Activated CD4-positive, alpha-beta memory T cell treated with anti-CD3 and anti-CD28 coated beads for 36 hours (primary cell): ENCODE measurements around the gene MTARC2. TPM values are rescaled to one million over a fixed set of nuclear protein-coding genes. Genes with fewer than 3 reads are reported as not detected.
A peak's percentile ranks its signal among the peaks of the same experiment; 100 is the strongest.

ENCODE experiments used
- CTCF ChIA-PET: fragments of 350-600 bp; sonication (Branson Sonifier 250); formaldehyde crosslinking; loops from one replicate; lab custom pipeline; 2021; ENCODE audit warnings: antibody characterized with exemption, inconsistent platforms; lab: Charles Lee
- POLR2A ChIA-PET: fragments of 350-600 bp; sonication (Branson Sonifier 250); formaldehyde crosslinking; loops from one replicate; lab custom pipeline; 2021; ENCODE audit warnings: antibody characterized with exemption; lab: Charles Lee
- DNase-seq: peaks from one replicate; pipeline ENCODE4 v3.0.0-alpha.2; 2020
- H3K27ac Mint-ChIP-seq: one replicate; pipeline ENCODE4 v1.8.0; 2021; ENCODE audit warnings: mixed read lengths
- H3K27me3 Mint-ChIP-seq: one replicate; pipeline ENCODE4 v1.8.0; 2021; ENCODE audit warnings: mixed read lengths
- H3K36me3 Mint-ChIP-seq: one replicate; pipeline ENCODE4 v1.8.0; 2021; ENCODE audit warnings: mixed read lengths
- H3K4me1 Mint-ChIP-seq: one replicate; pipeline ENCODE4 v1.8.0; 2021; ENCODE audit warnings: low read depth, mixed read lengths
- H3K4me3 Mint-ChIP-seq: one replicate; pipeline ENCODE4 v1.8.0; 2021; ENCODE audit warnings: mild to moderate bottlenecking, mixed read lengths
- H3K9me3 Mint-ChIP-seq: one replicate; pipeline ENCODE4 v1.8.0; 2021; ENCODE audit warnings: mixed read lengths
- intact Hi-C: fragments of 100-400 bp; cut with micrococcal nuclease; formaldehyde crosslinking; loops from one replicate; pipeline ENCODE4 v1.15.1; 2023
- total RNA-seq, 2 experiments: library from RNA; stranded (reverse); gene quantifications; one replicate each; pipeline ENCODE4 v1.2.3, GENCODE V29; 2021

The MTARC2 gene
- not detected for total RNA-seq

DNA sequence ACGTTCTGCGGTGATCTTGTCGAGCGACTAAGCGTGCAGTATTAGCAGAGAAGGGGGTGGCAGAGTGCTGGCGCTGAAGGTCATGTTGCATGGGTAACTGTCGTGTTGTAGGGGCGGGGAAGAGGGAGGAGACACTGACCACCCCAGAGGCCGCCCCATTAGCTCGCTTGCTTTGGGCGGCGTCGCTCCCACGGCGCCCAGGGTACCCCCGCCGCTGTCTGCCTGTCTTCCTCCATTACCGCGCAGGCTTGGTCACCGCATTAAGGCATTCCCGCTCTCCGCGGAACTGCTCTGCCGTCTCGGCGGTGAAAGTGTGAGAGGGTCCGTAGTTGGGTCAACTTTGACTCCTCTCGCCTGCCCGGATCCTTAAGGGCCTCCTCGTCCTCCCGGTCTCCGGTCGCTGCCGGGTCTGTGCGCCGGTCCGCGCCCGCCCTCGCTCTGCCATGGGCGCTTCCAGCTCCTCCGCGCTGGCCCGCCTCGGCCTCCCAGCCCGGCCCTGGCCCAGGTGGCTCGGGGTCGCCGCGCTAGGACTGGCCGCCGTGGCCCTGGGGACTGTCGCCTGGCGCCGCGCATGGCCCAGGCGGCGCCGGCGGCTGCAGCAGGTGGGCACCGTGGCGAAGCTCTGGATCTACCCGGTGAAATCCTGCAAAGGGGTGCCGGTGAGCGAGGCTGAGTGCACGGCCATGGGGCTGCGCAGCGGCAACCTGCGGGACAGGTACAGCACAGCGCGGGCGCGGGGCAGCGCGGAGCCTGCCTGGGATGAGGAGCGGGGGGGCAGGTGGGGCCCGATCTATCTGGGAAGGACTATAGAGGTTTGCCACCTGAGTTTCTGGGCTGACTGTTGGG lies at the start of gene MTARC2:
Gene MTARC2 (plus strand): TSS at position 234 of the 846 bp plus-strand sequence. CDS start 210 bp downstream, at position 444.
- Mint-ChIP-seq H3K4me1 (peaks cover 4% of the 10 kb centered on the region), H3K36me3 (no peaks in the 10 kb centered on the region), H3K9me3 (no peaks in the 10 kb centered on the region), H3K4me3 (peak within 1 kb of the TSS; percentile 53), H3K27ac (no peak within 1 kb of the TSS), H3K27me3 (peaks cover 58% of the 10 kb centered on the region)
- CTCF ChIA-PET = interaction anchor here (1.6 to 2.8 kb wide), 2 partner anchors 15 to 27 kb away, joined by 5 to 8 read pairs; no protein-coding TSS in a partner anchor
- POLR2A ChIA-PET = no interaction called here
- intact Hi-C loops = no loop called here
- DNase-seq = peak; percentile 14

GRCh38 chr1:220698607-220699016 lies 49.5 kb upstream of the MTARC2 start:
- intact Hi-C loops = no loop called here
- no peak for DNase-seq
- no peaks in the 10 kb centered on the region for H3K36me3 Mint-ChIP-seq
- CTCF ChIA-PET = interaction anchor here (0.7 kb wide), 1 partner anchor 19 kb away, joined by 3 read pairs; no protein-coding TSS in a partner anchor
- POLR2A ChIA-PET = no interaction called here
- no peaks in the 10 kb centered on the region for H3K4me1 Mint-ChIP-seq
- no peak overlapping the region for H3K4me3 Mint-ChIP-seq
- H3K27ac Mint-ChIP-seq = no peak overlapping the region
- H3K9me3 Mint-ChIP-seq = no peaks in the 10 kb centered on the region
- H3K27me3 Mint-ChIP-seq = peaks cover 7% of the 10 kb centered on the region

DNA sequence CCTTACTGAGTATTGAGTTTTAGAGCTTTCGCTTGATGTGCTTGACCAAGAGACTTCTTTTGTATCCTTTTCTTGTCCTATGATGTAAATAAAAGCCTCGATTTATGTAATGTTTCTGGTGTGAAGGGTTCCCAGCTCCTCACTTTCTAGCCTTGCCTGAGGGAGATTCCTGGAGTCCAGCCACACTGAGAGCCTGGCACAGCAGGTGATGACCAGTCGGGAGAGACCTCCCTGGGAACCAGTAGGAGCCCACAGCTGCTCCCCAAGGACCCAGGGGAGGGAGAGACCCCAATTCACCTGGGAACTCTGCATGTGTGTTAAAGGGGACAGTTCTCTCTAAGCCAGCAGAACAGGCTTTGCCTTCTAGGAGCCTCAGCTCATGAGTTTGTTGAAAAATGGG lies 49.1 kb upstream of the MTARC2 start:
- ChIA-PET POLR2A (no interaction called here), CTCF (interaction anchor here (0.7 kb wide), 1 partner anchor 19 kb away, joined by 3 read pairs; no protein-coding TSS in a partner anchor)
- no peak for DNase-seq
- no peaks in the 10 kb centered on the region for H3K36me3 Mint-ChIP-seq
- H3K4me1 Mint-ChIP-seq = no peaks in the 10 kb centered on the region
- no peak overlapping the region for H3K27ac Mint-ChIP-seq
- no peaks in the 10 kb centered on the region for H3K9me3 Mint-ChIP-seq
- intact Hi-C loops = no loop called here
- H3K27me3 Mint-ChIP-seq = peaks cover 9% of the 10 kb centered on the region
- H3K4me3 Mint-ChIP-seq = no peak overlapping the region

DNA sequence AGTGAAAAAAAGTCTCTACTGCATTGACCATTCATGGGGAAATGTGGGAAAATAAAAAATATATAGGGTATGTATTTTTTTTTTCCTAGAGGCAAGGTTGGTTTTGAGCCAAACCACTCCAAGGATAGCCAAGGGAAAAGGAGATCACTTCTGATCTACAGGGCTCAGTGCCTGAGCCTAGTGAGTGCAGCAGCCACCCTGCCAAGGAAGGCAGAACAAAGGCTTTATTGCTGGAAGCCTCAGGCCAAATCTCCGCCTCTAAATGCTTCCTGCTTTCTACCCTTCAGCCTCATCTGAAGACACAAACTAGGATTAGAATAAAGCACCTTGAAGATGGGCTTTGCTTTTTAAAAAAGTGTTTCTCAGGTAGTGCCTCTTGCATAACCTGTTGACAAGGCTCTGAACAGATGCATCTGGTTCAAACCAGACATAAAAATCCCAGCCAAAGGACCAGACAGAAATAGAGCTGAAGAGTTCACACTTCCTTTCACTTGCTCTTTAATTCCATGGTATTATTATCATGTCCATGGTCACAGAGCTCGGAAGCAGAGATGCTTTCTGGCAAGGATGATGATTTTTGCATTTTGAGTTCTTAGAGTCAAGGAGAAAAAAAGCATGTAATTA lies 47.5 kb upstream of the MTARC2 start:
- intact Hi-C loops = no loop called here
- CTCF ChIA-PET = interaction anchor here (0.9 kb wide), 1 partner anchor 33 kb away, joined by 3 read pairs; no protein-coding TSS in a partner anchor

GRCh38 chr1:220701974-220702373 lies 46.1 kb upstream of the MTARC2 start:
- H3K9me3 Mint-ChIP-seq = no peaks in the 10 kb centered on the region
- CTCF ChIA-PET = interaction anchor here (2.2 kb wide), 1 partner anchor 73 kb away, joined by 5 read pairs; no protein-coding TSS in a partner anchor

More for the DNA sequence above, 47.5 kb upstream of the MTARC2 start:
- POLR2A ChIA-PET = no interaction called here
- peaks cover 11% of the 10 kb centered on the region for H3K27me3 Mint-ChIP-seq
- H3K27ac Mint-ChIP-seq = no peak overlapping the region
- no peak for DNase-seq
- H3K36me3 Mint-ChIP-seq = no peaks in the 10 kb centered on the region
- no peaks in the 10 kb centered on the region for H3K4me1 Mint-ChIP-seq
- H3K9me3 Mint-ChIP-seq = no peaks in the 10 kb centered on the region
- no peak overlapping the region for H3K4me3 Mint-ChIP-seq

GRCh38 chr1:220702733-220703270 lies 45.3 kb upstream of the MTARC2 start:
- DNase-seq = no peak
- CTCF ChIA-PET = interaction anchor here (2.2 to 2.6 kb wide), 2 partner anchors 31 to 72 kb away, joined by 5 to 15 read pairs; no protein-coding TSS in a partner anchor
- Mint-ChIP-seq H3K27ac (no peak overlapping the region), H3K9me3 (no peaks in the 10 kb centered on the region), H3K36me3 (no peaks in the 10 kb centered on the region), H3K4me3 (no peak overlapping the region), H3K4me1 (no peaks in the 10 kb centered on the region), H3K27me3 (peaks cover 11% of the 10 kb centered on the region)
- POLR2A ChIA-PET = no interaction called here
- intact Hi-C loops = no loop called here

More at GRCh38 chr1:220701974-220702373, 46.1 kb upstream of the MTARC2 start:
- no peak for DNase-seq
- no peaks in the 10 kb centered on the region for H3K36me3 Mint-ChIP-seq
- POLR2A ChIA-PET = no interaction called here
- peaks cover 11% of the 10 kb centered on the region for H3K27me3 Mint-ChIP-seq
- no peaks in the 10 kb centered on the region for H3K4me1 Mint-ChIP-seq
- intact Hi-C loops = no loop called here
- no peak overlapping the region for H3K4me3 Mint-ChIP-seq
- no peak overlapping the region for H3K27ac Mint-ChIP-seq

- Mint-ChIP-seq H3K4me1 (no peaks in the 10 kb centered on the region), H3K27ac (no peak overlapping the region), H3K27me3 (peaks cover 11% of the 10 kb centered on the region), H3K36me3 (no peaks in the 10 kb centered on the region), H3K9me3 (no peaks in the 10 kb centered on the region), H3K4me3 (no peak overlapping the region)
- ChIA-PET POLR2A (no interaction called here), CTCF (interaction anchor here (2.2 to 2.6 kb wide), 2 partner anchors 30 to 72 kb away, joined by 5 to 15 read pairs; no protein-coding TSS in a partner anchor)
- no peak for DNase-seq
- intact Hi-C loops = no loop called here
Measured at GRCh38 chr1:220703305-220703704, 44.8 kb upstream of the MTARC2 start.

DNA sequence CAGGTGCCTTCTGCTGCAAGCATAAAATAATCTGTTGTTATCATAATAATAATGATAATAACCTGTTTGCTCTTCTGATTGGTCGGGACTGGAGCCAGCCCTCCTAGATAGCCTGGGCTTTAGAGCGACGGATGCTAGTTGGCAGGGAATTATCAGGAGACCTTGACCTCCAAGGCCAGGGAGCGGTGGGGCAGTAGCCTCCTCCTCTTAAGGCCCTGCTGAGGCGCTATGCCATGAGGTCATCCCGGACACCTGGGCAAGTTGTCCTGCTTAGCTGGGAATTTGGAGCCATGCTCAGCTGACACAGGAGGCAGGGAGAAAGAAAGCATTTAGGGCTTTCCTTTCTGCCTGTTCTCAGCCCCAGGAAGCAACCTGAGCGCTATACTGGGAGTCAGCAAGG lies 42.3 kb upstream of the MTARC2 start:
- H3K4me3 Mint-ChIP-seq = no peak overlapping the region
- no peak overlapping the region for H3K27ac Mint-ChIP-seq
- intact Hi-C loops = no loop called here
- CTCF ChIA-PET = interaction anchor here (1.2 kb wide), 1 partner anchor 27 kb away, joined by 3 read pairs; no protein-coding TSS in a partner anchor
- POLR2A ChIA-PET = no interaction called here
- H3K36me3 Mint-ChIP-seq = no peaks in the 10 kb centered on the region
- no peaks in the 10 kb centered on the region for H3K9me3 Mint-ChIP-seq
- DNase-seq = no peak
- no peaks in the 10 kb centered on the region for H3K4me1 Mint-ChIP-seq
- peaks cover 11% of the 10 kb centered on the region for H3K27me3 Mint-ChIP-seq

GRCh38 chr1:220706480-220706879 lies 41.6 kb upstream of the MTARC2 start:
- Mint-ChIP-seq H3K4me1 (no peaks in the 10 kb centered on the region), H3K9me3 (no peaks in the 10 kb centered on the region), H3K4me3 (no peak overlapping the region), H3K27ac (no peak overlapping the region), H3K27me3 (peaks cover 11% of the 10 kb centered on the region), H3K36me3 (no peaks in the 10 kb centered on the region)
- CTCF ChIA-PET = interaction anchor here (1.2 kb wide), 1 partner anchor 27 kb away, joined by 3 read pairs; no protein-coding TSS in a partner anchor
- intact Hi-C loops = no loop called here
- POLR2A ChIA-PET = no interaction called here
- no peak for DNase-seq

DNA sequence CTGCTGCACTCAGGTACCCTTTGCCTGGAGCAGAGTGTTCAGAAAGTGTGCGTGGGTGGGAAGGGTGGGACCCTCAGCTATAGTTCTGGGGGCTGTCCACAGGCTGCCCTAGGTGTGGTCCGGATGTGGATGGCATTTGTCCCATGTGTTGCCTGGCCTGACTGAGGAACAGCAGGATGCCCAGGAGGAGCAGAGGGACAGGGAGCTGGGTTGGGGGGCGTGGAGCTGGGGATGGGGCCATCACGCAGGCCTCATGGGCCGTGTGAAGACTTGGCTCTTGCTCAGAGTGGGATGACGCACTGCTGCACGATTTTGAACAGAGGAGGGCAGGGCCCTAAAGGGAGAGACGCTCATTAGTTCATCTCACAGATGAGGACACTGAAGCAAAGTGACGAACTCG lies 41.0 kb upstream of the MTARC2 start:
- Mint-ChIP-seq H3K4me3 (no peak overlapping the region), H3K4me1 (no peaks in the 10 kb centered on the region), H3K36me3 (no peaks in the 10 kb centered on the region), H3K27me3 (peaks cover 10% of the 10 kb centered on the region), H3K9me3 (no peaks in the 10 kb centered on the region), H3K27ac (no peak overlapping the region)
- intact Hi-C loops = no loop called here
- POLR2A ChIA-PET = no interaction called here
- CTCF ChIA-PET = no interaction called here
- no peak for DNase-seq

DNA sequence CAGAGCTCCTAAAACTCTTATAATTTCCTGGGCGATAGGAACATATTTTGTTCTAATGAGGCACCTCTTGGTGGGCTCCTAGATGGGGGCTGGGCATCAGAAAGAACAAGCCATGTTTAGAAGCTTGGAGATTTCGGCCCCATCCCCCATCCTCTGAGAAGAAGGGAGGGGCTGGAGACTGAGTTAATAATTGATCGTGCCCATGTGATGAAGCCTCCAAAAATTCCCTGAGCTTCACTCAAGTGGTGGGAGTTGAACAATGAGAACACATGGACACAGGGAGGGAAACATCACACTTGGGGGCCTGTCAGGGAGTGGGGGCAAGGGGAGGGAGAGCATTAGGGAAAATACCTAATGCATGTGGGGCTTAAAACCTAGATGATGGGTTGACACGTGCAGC lies 39.9 kb upstream of the MTARC2 start:
- intact Hi-C loops = no loop called here
- H3K27ac Mint-ChIP-seq = no peak overlapping the region
- H3K9me3 Mint-ChIP-seq = no peaks in the 10 kb centered on the region
- H3K27me3 Mint-ChIP-seq = peaks cover 4% of the 10 kb centered on the region
- H3K4me3 Mint-ChIP-seq = no peak overlapping the region
- CTCF ChIA-PET = no interaction called here
- no peaks in the 10 kb centered on the region for H3K4me1 Mint-ChIP-seq
- no peaks in the 10 kb centered on the region for H3K36me3 Mint-ChIP-seq
- DNase-seq = no peak
- POLR2A ChIA-PET = no interaction called here
